ENCODE data around the gene NRG3.

NRG3 gene

GRCh38 chr10:82742478-82742877 lies 867.5 kb downstream of the NRG3 start:
- no peak for DNase-seq

GRCh38 chr10:82742898-82743297 lies 867.9 kb downstream of the NRG3 start:
- no peak for DNase-seq

- DNase-seq, result no peak
These were observed 875.5 kb downstream of the NRG3 start for GRCh38 chr10:82750538-82750937.

- DNase-seq, result no peak
These were observed 882.4 kb downstream of the NRG3 start for GRCh38 chr10:82757397-82757796.

- no peak for DNase-seq
These were observed 882.9 kb downstream of the NRG3 start for GRCh38 chr10:82757901-82758300.

GRCh38 chr10:82759050-82759449 lies 884.1 kb downstream of the NRG3 start:
- DNase-seq, result no peak

GRCh38 chr10:82762641-82763040 lies 887.6 kb downstream of the NRG3 start:
- DNase-seq, result no peak

GRCh38 chr10:82768040-82768439 lies 893.0 kb downstream of the NRG3 start:
- DNase-seq, result no peak

- DNase-seq, result no peak
These were observed 903.9 kb downstream of the NRG3 start for GRCh38 chr10:82778908-82779307.

GRCh38 chr10:82796510-82796909 lies 921.5 kb downstream of the NRG3 start:
- DNase-seq, result peak; percentile 3

GRCh38 chr10:82801289-82801688 lies 926.3 kb downstream of the NRG3 start:
- DNase-seq, result no peak

- peak; percentile 26 for DNase-seq
These were observed 936.6 kb downstream of the NRG3 start for GRCh38 chr10:82811621-82812020.

- DNase-seq, result no peak
These were observed 938.9 kb downstream of the NRG3 start for GRCh38 chr10:82813856-82814255.

- no peak for DNase-seq
These were observed 939.6 kb downstream of the NRG3 start for GRCh38 chr10:82814635-82815034.

GRCh38 chr10:82815680-82816079 lies 940.7 kb downstream of the NRG3 start:
- no peak for DNase-seq

GRCh38 chr10:82817676-82818422 lies 942.9 kb downstream of the NRG3 start:
- DNase-seq, result no peak

GRCh38 chr10:82821043-82821442 lies 946.0 kb downstream of the NRG3 start:
- DNase-seq, result no peak

GRCh38 chr10:82826132-82826531 lies 951.1 kb downstream of the NRG3 start:
- no peak for DNase-seq

GRCh38 chr10:82827901-82828300 lies 952.9 kb downstream of the NRG3 start:
- no peak for DNase-seq

- no peak for DNase-seq
These were observed 972.2 kb downstream of the NRG3 start for GRCh38 chr10:82847242-82847641.

- DNase-seq, result no peak
These were observed 975.2 kb downstream of the NRG3 start for GRCh38 chr10:82850191-82850590.

- no peak for DNase-seq
These were observed 982.1 kb downstream of the NRG3 start for GRCh38 chr10:82856957-82857613.

- DNase-seq, result no peak
These were observed 986.9 kb downstream of the NRG3 start for GRCh38 chr10:82861889-82862288.

GRCh38 chr10:82865366-82865765 lies 990.4 kb downstream of the NRG3 start:
- no peak for DNase-seq

All from hematopoietic multipotent progenitor cell treated with erythropoietin and hydrocortisone succinate and interleukin-3 and kit ligand, for 6 days (in vitro differentiated cells).